ENCODE results near the gene SCO2. TPM values are rescaled to one million over a fixed set of nuclear protein-coding genes. Genes with fewer than 3 reads are reported as not detected.
"Not testable (repeated sequence)": the region's sequence is repeated elsewhere in the genome, so short reads cannot be mapped to it uniquely, and the experiment has no call there.

The SCO2 gene
- total and polyA plus RNA-seq, 9 of the 15 experiments (the other 6 are each of a cell fraction or from before 2014, with no cell fraction given): 0.34 to 4.0 (median 1.1) TPM; not detected in 3

DNA sequence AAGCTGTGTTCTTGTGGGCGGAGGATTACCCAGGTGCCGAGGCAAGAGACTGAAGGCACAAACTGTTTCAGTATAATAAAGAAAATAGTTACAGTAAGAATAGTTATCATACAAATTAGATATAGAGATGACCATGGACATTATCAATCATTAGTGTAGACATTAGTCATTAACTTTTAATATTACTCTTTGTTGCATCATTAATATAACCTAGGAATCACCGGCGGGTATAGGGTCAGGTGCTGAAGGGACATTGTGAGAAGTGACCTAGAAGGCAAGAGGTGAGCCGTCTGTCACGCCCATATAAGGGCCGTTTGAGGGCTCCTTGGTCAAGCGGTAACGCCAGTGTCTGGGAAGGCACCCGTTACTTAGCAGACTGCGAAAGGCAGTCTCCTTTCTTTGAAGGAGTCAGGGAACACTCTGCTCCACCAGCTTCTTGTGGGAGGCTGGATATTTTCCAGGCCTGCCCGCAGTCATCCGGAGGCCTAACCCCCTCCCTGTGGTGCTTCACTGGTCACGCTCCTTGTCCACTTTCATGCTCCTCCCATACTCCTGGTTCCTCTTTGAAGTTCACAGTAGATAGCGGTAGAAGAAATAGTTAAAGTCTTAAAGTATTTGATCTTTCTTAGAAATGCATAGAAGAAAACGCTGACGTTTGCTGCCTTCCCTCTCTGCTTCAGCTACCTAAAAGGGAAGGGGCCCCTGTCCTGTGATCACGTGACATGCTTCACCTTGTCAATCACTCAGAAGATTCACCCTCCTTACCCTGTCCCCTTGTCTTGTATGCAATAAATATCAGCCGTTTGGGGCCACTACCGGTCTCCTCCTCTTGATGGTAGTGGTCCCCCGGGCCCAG is 8.7 kb upstream of the SCO2 start (continued):
- TF ChIP-seq, protein P1, sequence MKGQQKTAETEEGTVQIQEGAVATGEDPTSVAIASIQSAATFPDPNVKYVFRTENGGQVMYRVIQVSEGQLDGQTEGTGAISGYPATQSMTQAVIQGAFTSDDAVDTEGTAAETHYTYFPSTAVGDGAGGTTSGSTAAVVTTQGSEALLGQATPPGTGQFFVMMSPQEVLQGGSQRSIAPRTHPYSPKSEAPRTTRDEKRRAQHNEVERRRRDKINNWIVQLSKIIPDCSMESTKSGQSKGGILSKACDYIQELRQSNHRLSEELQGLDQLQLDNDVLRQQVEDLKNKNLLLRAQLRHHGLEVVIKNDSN (CRISPR knock-in tag; IDR thresholded peaks at IDR 0.05): peak; percentile 80
- not testable (repeated sequence) for TF ChIP-seq NR4A1 (CRISPR knock-in tag; IDR thresholded peaks at IDR 0.05)
- TF ChIP-seq NR4A1 (tag; IDR thresholded peaks at IDR 0.05) (0 out of 2 replicates have a peak, but pooled peaks have one; percentile 18), MAFF (IDR thresholded peaks at IDR 0.05; ENCODE audit: low read length) (peak; percentile 6; the same call in 1 of the 2 replicates), EP400 (IDR thresholded peaks at IDR 0.05) (0 out of 2 replicates have a peak, but pooled peaks have one; percentile 18), POLR2H (tag; IDR thresholded peaks at IDR 0.05; ENCODE audit: low read depth) (peak; percentile 62; the same call in 1 of the 2 replicates), L3MBTL2 (IDR thresholded peaks at IDR 0.05) (peak; percentile 61), C11orf30 (IDR thresholded peaks at IDR 0.05; ENCODE audit: low read depth) (peak; percentile 59), ZFX (CRISPR knock-in tag; IDR thresholded peaks at IDR 0.05) (peak; percentile 50), LEF1 (IDR thresholded peaks at IDR 0.05) (peak; percentile 62), MAZ (CRISPR knock-in tag; conservative IDR thresholded peaks at IDR 0.05 in 1 of 2, IDR thresholded peaks at IDR 0.05 in 1 of 2) (0 out of 4 replicates have a peak, but pooled peaks of 1 of the 2 experiments have one; percentile 32), KLF1 (tag; IDR thresholded peaks at IDR 0.05) (0 out of 2 replicates have a peak, but pooled peaks have one; percentile 17), KLF6 (CRISPR knock-in tag; IDR thresholded peaks at IDR 0.05; ENCODE audit: borderline replicate concordance) (0 out of 2 replicates have a peak, but pooled peaks have one; percentile 17), CXXC5 (CRISPR knock-in tag; IDR thresholded peaks at IDR 0.05) (peak; percentile 34)
- TF ChIP-seq, protein P2, sequence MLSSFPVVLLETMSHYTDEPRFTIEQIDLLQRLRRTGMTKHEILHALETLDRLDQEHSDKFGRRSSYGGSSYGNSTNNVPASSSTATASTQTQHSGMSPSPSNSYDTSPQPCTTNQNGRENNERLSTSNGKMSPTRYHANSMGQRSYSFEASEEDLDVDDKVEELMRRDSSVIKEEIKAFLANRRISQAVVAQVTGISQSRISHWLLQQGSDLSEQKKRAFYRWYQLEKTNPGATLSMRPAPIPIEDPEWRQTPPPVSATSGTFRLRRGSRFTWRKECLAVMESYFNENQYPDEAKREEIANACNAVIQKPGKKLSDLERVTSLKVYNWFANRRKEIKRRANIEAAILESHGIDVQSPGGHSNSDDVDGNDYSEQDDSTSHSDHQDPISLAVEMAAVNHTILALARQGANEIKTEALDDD (IDR thresholded peaks at IDR 0.05): peak; percentile 54; the same call in 1 of the 2 replicates
- TF ChIP-seq, protein P3, sequence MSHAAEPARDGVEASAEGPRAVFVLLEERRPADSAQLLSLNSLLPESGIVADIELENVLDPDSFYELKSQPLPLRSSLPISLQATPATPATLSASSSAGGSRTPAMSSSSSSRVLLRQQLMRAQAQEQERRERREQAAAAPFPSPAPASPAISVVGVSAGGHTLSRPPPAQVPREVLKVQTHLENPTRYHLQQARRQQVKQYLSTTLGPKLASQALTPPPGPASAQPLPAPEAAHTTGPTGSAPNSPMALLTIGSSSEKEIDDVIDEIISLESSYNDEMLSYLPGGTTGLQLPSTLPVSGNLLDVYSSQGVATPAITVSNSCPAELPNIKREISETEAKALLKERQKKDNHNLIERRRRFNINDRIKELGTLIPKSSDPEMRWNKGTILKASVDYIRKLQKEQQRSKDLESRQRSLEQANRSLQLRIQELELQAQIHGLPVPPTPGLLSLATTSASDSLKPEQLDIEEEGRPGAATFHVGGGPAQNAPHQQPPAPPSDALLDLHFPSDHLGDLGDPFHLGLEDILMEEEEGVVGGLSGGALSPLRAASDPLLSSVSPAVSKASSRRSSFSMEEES (CRISPR knock-in tag; IDR thresholded peaks at IDR 0.05): peak; percentile 98
